Embryonic facial prominence (tissue), 1 donor: ENCODE results near the gene BRMS1L.
"Not testable (repeated sequence)": the region's sequence is repeated elsewhere in the genome, so short reads cannot be mapped to it uniquely, and the experiment has no call there.

Experiments used
- DNase-seq: peaks from one replicate; pipeline ENCODE4 v3.0.0-alpha.2; 2016; ENCODE audit errors: extremely low spot score

Gene BRMS1L, protein sequence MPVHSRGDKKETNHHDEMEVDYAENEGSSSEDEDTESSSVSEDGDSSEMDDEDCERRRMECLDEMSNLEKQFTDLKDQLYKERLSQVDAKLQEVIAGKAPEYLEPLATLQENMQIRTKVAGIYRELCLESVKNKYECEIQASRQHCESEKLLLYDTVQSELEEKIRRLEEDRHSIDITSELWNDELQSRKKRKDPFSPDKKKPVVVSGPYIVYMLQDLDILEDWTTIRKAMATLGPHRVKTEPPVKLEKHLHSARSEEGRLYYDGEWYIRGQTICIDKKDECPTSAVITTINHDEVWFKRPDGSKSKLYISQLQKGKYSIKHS

DNA sequence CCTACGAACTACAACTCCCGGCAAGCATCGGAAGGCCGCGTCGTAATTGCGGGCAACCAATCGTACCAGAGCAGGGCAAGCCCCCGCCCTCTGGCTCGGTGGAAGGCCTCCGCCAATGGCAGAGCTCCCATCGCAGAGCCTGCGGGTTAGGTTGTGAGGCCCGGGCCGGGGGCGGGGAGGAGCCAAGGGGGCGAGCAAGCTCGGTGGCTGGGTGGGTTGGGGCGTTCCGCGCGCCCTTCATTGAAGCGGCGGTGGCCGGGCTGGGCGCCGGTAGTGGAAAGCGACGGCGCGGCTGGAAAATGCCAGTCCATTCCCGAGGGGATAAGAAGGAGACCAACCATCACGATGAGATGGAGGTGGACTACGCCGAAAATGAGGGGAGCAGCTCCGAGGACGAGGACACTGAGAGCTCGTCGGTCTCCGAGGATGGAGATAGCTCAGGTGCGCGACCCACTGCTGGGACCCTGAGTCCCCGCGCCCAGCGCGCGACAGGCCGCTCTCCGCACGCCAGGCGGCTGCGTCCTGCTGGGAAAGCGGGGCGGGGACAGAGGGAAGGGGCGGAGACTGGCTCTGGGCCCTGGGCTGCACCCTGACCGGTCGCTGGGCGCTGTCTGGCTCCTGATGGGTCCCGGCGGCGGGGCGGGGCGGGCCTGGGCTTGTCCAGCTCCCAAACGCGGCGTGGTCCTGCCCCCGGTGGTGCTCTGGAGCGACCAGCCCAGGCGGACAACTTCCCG, at the start of gene BRMS1L:
Gene BRMS1L, plus strand, starts transcription at position 121 of the 734 bp plus-strand sequence. Its CDS starts 179 bp downstream, at position 300.
- peak; percentile 99 for DNase-seq

DNA sequence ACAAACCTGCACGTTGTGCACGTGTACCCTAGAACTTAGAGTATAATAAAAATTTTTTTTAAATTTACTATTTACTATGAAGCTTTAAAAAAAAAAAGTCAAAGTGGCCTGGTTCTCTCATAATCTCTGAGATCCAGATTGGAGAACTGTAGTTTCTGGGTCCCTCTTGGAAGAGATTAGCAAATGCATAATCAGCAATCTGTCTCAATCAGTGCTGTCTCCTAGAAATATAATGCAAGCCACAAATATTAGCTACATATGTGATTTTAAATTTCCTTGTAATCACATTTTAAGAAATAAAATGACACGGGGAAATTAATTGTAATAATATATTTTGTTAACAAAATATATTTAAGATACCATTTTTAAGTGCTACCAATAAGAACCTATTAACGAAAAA, 49.3 kb upstream of the BRMS1L start:
- no peak for DNase-seq

- DNase-seq, result not testable (repeated sequence)
Observed at GRCh38 chr14:35777550-35777949, 48.6 kb upstream of the BRMS1L start.

DNA sequence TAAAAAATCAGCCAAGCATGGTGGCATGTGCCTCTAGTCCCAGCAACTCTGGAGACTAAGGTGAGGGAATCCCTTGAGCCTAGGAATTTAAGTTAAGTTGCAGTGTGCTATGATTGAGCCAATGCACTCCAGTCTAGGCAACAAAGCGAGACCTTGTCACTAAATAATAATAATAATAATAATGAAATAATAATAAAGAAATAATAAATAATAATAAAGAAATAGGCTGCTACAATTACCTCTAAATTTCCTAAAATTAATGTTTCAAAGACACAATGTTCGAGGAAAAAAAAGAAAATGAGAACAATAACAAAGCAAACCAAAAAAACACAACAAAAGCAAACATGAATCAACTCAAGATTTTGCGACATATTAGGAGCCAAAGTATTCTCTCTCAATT, 46.8 kb upstream of the BRMS1L start:
- no peak for DNase-seq

GRCh38 chr14:35783699-35784098, 42.4 kb upstream of the BRMS1L start:
- DNase-seq, result no peak

GRCh38 chr14:35786856-35787255, 39.3 kb upstream of the BRMS1L start:
- no peak for DNase-seq

- DNase-seq, result no peak
Observed at GRCh38 chr14:35789651-35790050, 36.5 kb upstream of the BRMS1L start.

DNA sequence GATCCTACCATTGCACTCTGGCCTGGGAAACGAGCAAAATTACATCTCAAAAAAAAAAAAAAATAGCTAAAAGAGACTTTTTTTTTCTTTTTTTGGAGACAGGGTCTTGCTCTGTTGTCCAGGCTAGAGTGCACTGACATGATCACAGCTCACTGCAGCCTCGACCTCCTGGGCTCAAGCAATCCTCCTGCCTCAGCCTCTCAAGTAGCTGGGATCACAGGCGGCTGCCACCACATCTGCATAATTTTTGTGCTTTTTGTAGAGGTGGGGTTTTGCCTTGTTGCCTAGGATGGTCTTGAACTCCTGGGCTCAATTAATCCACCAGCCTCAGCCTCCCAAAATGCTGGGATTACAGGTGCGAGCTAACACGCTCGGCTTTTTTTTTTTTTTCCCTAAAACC, 28.3 kb upstream of the BRMS1L start:
- DNase-seq, result no peak

- no peak for DNase-seq
Observed at GRCh38 chr14:35806006-35806907, 19.9 kb upstream of the BRMS1L start.

- DNase-seq, result no peak
Observed at GRCh38 chr14:35807131-35807961, 18.8 kb upstream of the BRMS1L start.

GRCh38 chr14:35808076-35808637, 18.0 kb upstream of the BRMS1L start:
- no peak for DNase-seq

- peak; percentile 97 for DNase-seq
Observed at GRCh38 chr14:35808638-35809563, 17.2 kb upstream of the BRMS1L start, which contains the start of gene RALGAPA1. Gene RALGAPA1, minus strand, starts transcription at chr14:35809295. Its CDS starts 460 bp downstream, at chr14:35808835.

DNA sequence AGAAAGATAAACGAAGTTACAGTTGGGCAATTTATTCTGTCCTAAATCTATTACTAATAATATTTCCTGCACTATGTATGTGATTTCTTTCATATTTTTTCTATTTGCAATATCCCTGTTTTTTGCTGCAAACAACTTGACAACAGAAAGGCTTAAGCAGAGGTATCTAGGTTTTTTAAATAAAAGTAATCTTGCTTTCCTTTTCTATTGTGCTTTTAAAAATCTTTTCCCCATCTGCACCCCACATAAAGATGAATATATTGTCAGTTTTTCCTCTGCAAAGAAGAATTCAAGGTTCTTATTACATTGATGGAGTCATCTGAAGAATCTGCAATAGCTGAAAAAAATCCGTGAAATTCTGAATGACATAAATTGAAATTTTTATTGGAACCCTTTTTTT, 16.5 kb upstream of the BRMS1L start:
- no peak for DNase-seq

DNA sequence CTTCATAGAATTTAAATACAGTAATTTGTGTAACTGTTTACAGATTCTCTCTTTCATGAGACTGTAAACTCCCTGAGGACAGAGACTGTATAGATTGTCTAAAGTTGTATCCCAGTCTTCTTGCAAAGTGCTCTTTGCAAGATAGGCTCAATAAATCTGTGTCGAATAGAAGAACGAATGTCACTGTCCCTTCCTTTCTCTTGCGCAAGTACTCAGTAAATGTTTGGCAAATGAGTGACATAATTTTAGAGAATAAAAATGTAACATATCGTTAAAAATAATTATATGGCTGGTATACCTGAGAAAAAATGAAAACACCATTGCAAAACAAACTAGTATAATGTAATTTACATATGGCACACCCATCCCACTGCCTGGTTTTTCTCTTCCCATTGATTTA, 15.2 kb upstream of the BRMS1L start:
- DNase-seq, result no peak

- no peak for DNase-seq
Observed at GRCh38 chr14:35814371-35815005, 11.7 kb upstream of the BRMS1L start.

DNA sequence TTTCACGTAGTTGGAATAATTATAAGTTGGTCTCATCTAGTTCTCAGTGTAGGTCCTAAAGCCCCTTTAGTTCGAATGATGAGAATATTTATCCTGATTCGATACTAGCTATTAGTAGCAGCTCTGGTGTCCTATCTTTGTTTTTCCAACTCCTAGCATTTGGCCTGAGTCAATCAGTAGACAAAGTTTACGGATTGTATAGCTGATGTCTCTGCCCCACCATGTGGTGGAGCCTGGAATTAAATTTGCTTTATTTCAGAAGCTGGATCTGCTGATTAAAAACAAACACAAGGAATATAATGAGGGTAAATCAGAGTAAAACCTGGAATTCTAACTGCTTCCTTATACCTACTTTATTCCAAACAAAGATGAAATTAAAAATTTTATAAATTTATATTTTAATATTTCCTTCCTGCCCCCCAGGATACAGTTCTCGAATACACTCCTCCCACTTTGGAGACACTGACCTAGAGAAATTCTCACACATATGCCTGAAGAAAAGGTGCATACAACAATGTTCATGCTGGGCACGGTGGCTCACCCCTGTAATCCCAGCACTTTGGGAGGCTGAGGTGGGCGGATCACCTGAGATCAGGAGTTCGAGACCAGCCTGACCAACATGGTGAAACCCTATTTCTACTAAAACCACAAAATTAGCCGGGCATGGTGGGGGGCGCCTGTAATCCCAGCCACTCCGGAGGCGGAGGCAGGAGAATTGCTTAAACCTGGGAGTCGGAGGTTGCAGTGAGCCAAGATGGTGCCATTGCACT, 7.6 kb upstream of the BRMS1L start:
- no peak for DNase-seq

DNA sequence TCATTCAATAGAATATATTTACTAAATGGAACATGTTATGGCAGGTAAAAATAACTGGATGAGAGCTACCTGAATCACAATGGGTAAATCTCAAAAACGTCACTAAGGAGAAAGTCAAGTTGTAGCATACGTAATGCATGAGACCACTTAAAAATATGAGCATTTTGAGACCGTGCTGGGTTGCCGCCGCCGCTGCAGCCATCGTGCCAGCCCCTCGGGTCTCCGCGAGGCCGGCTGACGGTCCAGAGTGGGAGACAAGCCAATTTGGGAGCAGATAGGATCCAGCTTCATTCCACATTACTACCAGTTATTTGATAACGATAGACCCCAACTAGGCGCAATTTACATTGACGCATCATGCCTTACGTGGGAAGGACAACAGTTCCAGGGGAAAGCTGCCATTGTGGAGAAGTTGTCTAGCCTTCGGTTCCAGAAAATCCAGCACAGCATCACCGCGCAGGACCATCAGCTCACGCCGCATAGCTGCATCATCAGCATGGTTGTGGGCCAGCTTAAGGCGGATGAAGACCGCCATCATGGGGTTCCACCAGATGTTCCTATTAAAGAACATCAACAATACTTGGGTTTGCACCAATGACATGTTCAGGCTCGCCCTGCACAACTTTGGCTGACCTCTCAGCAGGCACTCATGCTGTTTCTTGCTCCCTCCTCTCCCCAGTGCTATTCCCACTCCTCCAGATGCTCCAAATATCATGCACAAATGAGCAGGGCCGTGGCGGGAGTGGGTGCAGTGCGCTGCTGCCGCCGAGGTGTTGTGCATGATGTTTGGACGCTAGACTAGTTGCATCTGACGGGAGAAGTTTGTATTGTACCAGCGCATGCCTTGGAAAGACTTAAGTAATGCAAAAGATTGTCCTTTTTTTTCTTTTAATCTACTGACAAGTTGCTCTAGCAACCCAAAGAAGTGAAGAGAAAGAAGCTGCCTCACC, 6.3 kb upstream of the BRMS1L start:
- no peak for DNase-seq
